GM19239 (cell line): ENCODE data around the gene CLDN22.
"Not testable (repeated sequence)": the region's sequence is repeated elsewhere in the genome, so short reads cannot be mapped to it uniquely, and the experiment has no call there.

Source experiments
- DNase-seq: peaks from one replicate; pipeline ENCODE4 v3.0.0; 2011; ENCODE audit warnings: low spot score; ENCODE audit not compliant: insufficient read length
- FAIRE-seq: peaks from 2 replicates; lab custom pipeline; 2011; peaks lifted over from hg19 to GRCh38; lab: Jason Lieb, UNC

Gene CLDN22

GRCh38 chr4:183348136-183348535, 28.1 kb upstream of the CLDN22 start:
- DNase-seq (no peak), FAIRE-seq (no peak)

DNA sequence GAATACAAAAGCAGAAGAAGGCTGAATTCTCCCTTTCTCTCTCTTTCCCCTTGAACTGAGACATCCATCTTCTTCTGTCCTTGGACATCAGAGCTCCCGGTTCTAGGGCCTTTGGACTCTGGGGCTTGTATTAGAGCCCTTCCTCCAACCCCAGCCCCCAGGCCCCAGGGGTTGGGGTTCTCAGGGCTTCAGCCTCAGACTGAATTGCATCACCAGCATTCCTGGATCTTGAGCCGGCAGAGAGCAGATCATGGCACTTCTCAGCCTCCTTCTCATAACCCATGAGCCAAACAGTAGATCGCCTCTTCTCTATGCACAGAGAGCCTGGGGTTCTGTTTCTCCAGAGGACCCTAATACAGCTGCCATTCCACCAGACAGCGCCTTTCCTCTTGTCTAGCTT, 27.5 kb upstream of the CLDN22 start:
- FAIRE-seq (no peak), DNase-seq (no peak)

DNA sequence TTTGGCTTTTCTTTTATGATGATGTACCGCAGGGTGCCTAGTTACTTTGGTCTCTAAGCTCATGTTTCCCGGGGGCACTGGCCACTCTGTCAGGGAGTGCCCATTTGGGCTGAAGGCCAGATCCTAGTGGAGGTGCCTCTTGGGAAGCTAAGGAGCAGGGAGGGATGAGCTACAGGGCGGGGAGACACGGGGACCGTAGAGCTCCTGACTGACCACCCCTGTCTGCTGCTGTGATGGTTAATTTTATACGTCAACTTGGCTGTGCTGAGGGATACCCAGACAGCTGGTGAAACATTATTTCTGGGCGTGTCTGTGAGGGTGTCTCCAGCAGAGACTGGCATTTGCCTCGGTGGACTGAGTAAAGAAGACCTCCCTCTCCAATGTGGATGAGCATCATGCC, 27.1 kb upstream of the CLDN22 start:
- DNase-seq (no peak), FAIRE-seq (no peak)

DNA sequence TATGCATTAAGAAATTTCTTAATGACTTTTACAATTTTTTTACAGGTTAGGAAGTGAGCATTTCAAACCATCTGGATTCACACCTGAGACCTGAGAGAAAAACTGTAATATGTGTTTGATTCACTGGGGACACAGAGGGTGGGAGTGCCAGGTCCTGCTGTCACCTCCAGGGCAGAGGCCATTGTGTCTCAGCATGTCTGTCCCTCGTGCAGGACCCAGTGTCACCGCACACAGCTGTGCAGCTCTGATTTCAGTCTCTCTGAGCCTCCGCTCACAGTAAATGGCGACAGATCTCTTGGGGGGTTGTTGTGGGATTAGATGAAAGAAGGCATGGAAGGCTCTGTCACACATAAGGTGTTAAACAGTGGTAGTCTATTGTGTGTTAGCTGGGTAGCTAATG, 25.2 kb upstream of the CLDN22 start:
- FAIRE-seq = no peak
- DNase-seq = no peak

DNA sequence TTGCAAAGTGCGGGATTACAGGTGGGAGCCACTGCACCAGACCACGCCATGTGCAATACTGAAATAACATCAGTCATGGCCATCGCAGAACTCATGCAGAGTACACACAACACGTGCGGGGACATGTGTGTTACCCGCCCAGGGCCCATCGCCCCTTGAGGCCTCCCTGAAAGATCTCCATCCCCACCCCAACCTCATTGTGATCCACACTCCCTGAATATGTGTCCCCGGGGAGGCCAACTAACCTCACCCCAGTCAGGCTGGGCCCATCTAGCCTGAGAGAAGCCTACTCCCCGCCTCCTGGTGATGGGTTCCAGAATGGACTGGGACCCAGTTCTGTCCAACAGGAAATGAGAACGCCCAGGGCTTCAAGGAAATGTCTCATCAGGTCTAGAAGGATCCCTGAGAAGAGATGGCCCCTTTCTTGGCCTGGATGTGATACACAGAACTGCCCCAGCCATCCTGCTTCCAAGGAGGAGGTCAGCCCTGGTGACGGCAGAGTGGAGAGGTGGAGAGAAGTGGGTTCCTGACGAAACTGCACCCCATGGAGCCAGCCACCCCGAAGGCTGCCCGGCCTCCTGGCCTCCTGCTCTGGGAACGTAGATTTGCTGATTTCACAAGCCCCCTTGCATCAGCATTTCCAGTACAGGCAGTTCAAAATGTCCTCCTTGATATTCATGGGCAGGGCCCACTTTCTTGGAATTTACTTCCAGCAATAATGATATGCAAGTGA, 24.6 kb upstream of the CLDN22 start:
- no peak for FAIRE-seq
- DNase-seq = no peak

DNA sequence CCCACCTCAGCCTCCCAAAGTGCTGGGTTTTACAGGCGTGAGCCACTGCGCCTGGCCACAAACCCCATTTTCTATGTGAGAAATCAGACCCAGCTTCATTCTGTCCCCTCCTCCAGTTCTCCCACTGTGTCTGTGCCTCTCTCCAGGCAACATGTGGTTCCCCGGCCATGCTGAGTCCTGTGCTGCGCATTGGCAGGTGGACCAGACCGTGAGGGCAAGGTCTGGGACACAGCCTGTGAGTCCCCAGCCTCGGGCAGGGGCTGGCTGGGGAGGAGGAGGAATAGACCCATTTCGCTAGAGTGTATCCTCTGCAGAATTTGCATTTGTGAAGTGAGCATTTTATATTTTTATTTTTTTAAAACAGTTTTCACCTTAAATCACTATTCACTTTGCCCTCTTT, 23.7 kb upstream of the CLDN22 start:
- no peak for DNase-seq
- no peak for FAIRE-seq

GRCh38 chr4:183342541-183343533, 22.8 kb upstream of the CLDN22 start:
- no peak for DNase-seq
- no peak for FAIRE-seq

DNA sequence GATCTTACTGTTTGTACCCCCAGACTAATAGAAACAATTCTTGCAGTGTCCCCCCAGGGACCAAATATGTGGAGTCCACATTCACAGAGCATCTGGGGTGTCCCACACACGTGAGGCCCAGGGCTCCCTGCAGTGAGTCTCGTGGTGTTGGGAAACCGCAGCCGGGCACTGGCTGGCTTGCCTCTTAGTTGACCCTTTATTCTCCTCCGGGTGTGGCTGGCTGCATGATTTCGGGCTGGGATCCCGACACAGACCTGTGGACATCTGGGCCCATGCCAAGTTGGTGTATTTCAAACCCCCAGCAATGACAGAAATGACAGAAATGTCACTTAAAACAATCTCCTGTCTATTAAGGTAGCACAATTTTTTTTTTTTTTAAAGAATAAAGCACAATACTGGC, 17.8 kb upstream of the CLDN22 start:
- no peak for FAIRE-seq
- DNase-seq = no peak

GRCh38 chr4:183337349-183337748, 17.3 kb upstream of the CLDN22 start:
- no peak for FAIRE-seq
- no peak for DNase-seq

DNA sequence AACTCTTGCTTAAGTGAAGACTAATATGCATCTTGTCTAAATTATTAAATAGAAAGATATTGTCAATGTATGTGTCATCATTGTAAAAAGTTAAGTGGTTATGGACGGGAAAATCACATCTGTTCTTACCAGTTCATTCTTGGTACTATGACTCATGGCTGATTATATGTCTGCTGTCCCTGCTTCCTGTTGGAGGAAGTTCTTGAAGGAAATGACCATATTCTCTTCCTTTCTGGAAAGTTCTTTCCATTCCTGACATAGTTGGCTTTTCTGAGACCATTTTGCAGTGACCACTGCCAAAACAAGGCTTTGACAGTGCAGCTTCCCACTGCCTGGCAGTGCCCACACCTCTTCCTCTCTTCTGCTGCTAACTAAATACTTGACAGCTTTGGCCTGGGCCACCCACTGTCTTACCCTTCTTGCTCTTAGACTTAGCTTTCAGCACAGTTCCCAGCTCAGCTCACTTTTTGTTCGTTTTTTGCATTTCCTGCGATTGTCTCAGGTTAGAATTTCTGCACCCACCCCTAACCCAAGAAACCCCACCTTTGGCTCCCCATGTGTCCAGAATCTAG, 15.4 kb upstream of the CLDN22 start:
- no peak for FAIRE-seq
- DNase-seq = no peak

- DNase-seq = no peak
- FAIRE-seq = no peak
These were observed 13.9 kb upstream of the CLDN22 start for GRCh38 chr4:183333983-183334382.

DNA sequence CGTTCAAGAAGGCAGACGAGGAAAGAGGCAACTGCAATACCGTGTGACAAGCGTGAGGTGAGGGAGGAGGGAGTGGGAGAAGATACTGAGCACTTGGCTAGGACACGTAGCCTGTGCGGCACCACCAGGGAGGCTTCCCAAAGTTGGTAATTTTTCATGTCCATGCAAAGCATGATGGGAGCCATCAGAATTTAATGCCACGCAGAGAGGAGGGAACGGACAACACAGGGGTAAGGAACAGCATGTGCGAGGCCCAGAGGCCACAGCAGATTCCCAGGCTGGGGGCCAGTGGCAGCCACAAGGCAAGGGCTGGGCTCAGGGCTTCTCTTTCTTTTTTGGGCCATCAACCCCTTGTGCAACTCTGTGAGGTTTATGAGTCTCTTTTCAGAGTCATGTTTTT, 13.1 kb upstream of the CLDN22 start:
- FAIRE-seq = no peak
- DNase-seq = no peak

DNA sequence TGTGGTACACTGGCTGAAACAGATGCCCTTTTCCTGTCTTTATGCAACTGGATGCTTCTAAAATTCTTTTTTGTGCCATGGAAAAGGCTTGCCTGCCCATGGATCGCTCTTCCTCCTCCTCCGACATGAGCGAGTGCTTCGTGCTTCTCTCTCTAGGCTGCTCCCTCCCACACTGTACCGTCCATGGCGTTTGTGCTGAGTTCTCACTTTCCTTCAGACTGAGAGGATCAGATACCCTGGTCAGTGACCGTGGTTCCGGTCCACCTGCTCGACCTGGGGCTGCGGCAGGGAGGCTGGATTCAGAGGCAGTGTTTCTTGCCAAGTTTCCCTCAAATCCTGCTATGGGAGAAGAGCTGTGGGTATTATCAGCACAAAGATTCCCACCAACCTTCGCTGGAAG, 12.4 kb upstream of the CLDN22 start:
- DNase-seq (no peak), FAIRE-seq (no peak)

GRCh38 chr4:183330841-183331240, 10.8 kb upstream of the CLDN22 start:
- DNase-seq (no peak), FAIRE-seq (no peak)

- no peak for FAIRE-seq
- DNase-seq = no peak
These were observed 10.1 kb upstream of the CLDN22 start for GRCh38 chr4:183329954-183330742.

GRCh38 chr4:183329244-183329643, 9.2 kb upstream of the CLDN22 start:
- DNase-seq = no peak
- FAIRE-seq = no peak

DNA sequence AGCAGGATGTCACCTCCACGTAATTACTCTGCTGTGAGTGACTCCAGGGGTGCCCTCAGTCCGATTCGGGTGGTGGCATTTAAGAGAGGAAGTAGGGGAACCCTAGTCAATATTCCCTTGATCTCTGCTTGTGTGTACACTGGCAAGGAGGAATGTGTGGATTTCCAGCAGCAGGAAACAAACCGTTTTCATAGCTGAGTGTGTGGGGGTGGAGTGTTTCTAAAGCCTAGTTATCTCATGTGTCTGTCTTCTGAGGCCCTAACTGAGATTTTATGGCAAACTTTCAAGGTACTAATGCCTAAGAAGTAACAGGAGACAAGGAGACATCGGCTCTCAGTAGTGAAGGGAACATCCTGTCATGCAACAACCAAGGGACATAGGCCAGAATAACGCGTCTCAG, 8.8 kb upstream of the CLDN22 start:
- no peak for DNase-seq

DNA sequence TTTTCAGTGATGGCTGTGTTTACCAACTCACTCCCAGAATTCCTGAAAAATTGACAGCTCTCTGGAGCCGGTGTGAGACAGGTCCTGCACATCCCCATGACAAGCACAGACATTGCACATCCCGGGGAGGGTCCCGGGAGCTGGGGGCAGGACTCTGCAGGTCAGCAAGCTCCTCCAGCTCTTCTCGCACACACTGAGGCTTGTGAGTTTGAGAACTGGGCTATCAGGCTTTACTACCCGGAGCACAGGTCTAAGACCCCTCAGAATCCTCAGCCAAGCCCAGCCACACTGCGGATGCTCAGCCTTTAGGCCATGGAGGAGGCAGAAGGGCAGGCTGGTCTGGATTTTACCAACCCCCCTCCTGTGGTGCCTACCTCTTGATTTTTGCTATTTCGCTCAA, 7.8 kb upstream of the CLDN22 start:
- FAIRE-seq = no peak
- no peak for DNase-seq

More for the DNA sequence above, 8.8 kb upstream of the CLDN22 start:
- no peak for FAIRE-seq

- FAIRE-seq (no peak), DNase-seq (no peak)
These were observed 6.8 kb upstream of the CLDN22 start for GRCh38 chr4:183326853-183327252.

DNA sequence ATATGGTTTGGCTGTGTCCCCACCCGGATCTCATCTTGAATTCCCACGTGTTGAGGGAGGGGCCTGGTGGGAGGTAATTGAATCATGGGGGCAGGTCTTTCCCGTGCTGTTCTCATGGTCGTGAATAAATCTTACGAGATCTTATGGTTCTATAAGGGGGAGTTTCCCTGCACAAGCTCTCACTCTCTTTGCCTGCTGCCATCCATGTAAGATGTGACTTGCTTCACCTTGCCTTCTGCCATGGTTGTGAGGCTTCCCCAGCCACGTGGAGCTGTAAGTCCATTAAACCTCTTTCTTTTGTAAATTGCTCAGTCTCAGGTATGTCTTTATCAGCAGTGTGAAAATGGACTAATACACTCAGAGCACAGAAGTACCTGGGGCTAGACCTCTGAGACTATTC, 6.3 kb upstream of the CLDN22 start:
- not testable (repeated sequence) for FAIRE-seq, DNase-seq
